GM19023 (cell line): ENCODE results near the gene AFAP1.

Experiments used
- ATAC-seq: cut with Tn5 transposase; IDR thresholded peaks from one replicate; pipeline ENCODE4 v1.9.1; 2021; ENCODE audit warnings: mild to moderate bottlenecking, moderate library complexity; ENCODE audit not compliant: unreplicated experiment

The AFAP1 gene

DNA sequence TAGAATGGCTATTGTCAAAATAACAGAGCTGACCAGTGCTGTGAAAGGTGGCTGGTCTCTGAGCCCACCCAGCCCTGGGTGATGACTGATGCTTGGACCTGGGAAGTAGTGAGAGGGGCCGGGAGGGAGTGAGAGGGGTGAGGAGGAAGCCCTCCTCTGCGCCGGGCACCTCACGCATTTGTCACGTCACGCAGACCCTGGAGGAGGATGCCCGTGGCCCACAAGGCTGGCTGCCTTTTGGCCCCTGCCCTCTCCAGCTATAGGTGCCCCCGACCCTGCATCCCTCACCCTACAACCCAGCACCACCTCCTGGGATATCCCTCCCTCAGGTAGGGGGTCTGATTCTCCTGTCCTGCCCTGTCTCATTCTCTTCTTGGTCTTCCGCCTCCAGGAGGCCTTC lies 207.4 kb downstream of the AFAP1 start:
- no peak for ATAC-seq

DNA sequence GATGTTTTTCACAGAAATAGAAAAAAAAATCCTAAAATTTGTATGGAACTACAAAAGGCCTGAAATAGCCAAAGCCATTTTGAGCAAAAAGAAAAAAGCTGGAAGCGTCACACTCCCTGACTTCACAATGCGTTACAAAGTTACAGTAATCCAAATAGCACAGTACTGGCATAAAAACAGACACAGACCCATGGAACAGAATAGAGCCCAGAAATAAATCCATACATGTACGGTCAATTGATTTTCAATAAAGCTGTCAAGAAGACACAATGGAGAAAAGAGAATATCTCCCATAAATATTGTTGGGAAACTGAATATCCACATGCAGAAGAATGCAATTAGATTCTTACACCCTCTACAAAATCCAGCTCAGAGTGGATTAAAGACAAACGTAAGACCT lies 208.2 kb downstream of the AFAP1 start:
- no peak for ATAC-seq

DNA sequence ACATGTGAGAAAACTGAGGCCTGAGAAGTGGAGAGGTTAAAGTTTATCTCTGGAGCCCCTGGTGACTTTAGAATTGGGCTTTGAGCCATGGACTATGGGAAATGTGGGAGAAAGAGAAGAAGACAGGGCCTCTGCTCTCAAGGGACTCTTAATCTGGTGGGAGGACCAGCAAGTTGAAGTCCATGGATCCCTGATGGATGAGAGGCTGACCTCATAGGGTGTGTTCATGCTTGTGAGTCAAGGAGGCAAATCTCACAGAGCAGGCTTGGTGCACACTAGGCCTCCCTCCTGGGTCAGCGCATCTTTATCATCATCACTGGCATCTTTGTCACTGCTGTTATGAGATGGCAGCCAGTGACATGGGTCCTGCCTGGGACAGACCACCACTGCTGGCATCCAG lies 211.9 kb downstream of the AFAP1 start:
- no peak for ATAC-seq

DNA sequence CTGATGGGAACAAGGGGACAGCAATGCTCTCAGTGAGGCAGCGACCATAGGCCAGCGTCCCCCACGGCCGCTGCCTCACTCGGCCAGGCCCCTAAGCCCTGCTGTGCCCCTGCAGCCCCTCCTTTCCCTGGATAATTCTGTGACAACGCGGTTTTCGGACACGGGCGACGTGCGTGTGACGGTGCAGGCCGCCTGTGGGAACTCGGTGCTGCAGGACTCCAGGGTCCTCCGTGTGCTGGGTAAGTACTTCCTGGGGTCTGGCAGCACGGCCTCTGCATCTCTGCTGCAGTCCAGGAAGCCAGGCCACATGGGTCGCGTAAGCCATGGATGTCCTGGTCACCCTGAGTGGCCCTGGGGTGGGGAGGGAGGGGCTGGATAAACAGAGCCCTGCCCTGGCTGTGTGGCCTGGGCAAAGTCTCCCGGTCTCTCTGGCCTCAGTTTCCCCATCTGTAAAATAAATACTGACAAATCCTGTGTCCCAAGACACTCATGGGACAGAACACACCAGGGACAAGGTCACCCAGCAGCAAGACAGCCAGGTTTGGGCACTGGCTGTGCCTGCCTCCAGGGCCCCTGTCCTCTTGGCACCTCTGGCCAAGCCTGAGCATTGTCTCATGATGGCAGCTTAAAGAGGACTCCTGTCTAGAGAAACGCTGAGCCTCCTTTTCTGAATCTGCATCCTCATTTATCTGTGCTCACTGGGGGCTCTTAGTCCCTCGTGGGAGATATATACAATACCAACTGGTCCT lies 212.8 kb downstream of the AFAP1 start:
- no peak for ATAC-seq

DNA sequence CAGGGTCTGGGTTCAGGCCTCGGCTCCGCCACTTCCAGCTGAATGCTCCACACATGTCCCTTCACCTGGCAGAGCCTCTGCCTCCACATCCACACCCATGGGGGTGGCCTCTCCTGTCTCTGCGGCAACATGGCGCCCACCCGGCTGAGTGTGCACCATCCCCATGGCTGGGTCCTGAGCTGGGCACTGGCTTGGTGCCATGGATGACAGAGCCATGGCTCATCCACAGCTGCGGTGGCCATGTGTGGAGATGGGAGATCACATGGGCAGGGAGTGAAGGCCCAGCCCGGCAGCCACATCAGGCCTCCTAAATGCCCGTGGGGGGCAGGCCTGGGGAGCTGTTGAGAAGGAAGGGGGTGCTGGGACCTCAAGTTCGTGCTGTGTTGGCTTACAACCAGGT lies 213.7 kb downstream of the AFAP1 start:
- ATAC-seq, result no peak

DNA sequence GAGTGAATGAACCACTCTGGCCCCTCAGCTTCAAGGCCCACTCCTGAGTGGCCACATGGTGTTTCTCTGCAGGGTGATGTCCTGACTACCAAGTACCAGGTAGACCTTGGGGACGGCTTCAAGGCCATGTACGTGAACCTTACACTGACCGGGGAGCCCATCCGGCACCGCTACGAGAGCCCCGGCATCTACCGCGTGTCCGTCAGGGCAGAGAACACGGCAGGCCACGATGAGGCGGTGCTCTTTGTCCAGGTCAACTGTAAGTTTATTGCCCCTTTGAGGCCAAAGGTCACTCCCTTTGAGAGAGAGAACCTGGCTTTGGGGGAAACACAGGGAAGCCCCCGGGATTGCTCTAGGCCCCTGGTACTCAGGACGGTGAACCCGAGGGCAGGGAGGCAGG lies 216.0 kb downstream of the AFAP1 start:
- ATAC-seq, result no peak

DNA sequence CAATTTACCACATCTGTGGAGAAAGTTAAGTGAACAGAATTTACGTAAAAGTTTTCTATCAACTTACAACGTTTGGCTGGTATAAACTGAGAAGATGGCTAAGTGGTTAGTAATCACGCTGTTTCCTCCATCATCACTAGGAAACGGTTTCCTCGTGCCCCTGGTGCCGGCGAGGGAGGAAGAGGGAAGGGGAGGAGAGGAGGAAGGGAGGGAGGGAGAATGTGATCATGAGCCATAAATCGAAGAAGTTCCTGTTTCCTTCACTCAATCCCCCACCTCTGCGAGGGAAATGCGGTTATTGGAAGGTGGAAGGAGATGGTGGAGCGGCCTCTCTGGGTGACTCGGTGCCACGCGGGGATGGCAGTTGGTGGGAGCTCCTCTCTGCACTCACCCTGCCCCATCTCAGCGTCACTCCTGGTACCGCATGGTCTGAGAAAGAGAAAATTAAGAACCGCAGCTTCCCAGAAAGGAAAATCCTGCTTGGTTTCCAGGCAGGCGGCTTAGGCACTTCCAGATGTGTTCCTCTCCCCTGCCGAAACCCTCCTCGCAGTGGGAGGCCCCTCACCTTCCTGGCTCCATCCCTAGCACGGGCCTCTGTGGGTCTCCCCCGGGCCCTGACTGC lies 216.8 kb downstream of the AFAP1 start:
- ATAC-seq, result no peak

DNA sequence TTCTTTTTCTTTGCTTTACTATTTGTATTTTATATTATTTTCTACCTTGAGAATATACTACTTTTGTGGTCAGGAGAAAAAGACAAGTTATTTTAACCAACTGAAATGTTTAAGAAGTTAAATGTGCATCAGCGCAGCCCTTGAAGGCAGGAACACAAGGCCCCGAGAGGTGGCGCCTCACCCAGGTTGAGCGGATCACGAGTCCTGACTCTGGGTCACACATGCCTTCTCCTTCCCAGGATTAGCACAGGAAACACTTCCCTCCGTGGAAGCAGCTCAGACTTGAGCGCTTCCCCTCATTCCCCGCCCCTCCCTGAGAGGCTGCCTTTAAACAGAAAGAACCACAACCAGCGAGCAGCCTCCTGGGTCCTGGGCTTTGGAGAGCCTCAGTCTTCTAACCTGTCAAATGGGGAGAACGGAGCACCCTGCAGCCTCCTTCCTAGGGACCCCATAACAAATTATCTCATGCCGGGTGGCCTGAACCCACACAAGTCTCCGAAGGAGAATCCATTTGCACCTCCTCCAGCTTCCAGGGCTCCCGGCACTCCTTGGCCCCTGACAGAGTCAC lies 217.6 kb downstream of the AFAP1 start:
- no peak for ATAC-seq

DNA sequence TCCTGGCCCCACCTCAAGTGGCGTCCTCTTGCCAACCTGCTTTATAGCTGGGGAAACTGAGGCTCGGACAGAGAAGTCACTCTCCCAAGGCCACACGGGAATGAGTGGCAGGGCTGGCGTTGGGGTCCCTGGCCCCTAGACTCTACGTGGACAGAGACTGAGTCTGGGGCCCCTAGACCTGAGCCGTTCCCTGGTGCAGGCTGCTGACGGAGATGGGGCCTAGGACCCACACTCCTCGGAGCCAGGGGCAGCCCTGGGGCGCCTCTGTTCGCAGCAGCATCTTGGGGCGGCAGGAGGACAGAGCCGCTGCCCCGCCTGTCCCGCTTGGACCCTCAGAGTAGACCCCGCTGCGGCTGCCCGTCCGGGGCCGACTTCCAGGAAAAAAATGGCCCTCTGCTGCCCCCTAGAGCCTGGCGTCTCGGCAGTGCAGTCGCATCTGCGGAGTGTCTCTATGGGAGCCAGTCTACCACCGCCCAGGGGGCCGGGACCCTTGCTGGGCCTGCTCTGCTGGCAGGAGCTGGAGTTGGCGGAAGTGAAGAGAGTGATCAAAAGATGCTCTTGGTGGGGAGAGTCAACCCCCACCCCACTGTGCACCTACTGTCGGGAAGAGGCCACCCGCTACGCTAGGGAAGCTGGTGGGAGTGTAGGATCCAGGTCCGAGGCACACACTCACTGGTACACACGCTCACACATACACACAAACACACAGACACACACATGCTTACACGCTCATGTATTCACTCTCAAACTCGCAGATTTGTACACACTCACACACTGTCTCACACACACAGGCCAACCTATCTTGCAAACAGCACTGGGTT lies 220.1 kb downstream of the AFAP1 start:
- ATAC-seq, result no peak

DNA sequence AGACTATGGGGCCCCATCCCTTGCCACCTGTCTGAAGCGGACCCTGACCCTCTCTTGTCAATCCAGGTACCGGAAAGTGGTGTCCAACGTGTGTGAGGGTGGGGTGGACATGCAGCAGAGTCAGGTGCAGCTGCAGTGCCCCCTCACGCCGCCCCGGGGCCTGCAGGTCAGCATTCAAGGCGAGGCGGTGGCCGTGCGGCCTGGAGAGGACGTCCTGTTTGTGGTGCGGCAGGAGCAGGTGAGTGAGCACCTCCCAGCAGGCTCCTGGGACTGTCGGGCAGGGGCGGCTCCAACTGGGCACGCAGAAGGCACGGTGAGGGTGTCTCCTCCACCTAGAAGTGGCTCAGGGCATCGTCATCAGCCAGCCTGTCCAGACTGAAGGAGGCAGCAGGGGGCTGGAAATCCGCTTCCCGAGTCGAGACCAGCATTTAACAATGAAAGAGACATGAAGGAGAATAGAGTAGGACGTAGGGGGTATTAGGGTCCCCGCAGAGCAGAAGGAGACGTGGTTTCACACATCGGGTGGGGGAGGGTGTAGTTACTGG lies 221.6 kb downstream of the AFAP1 start:
- no peak for ATAC-seq

DNA sequence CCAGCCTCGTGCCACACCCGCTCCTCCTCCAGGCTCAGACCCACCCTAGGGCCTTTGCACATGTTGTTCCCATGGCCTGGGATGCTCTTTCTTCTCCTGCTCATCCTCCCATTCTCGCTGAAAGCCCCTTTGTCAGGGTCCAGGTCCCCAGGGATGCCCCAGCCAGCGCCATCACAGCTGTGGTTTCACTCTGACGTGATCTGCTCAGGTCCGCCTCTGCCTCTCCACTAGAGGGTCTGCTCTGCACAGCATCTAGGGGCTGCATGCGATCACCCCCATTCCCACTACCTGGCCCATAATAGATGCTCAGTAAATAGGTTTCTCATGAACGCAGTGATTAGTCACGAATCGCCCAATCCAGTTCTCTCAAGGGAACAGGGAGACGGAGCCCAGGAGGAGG lies 222.5 kb downstream of the AFAP1 start:
- ATAC-seq, result no peak

DNA sequence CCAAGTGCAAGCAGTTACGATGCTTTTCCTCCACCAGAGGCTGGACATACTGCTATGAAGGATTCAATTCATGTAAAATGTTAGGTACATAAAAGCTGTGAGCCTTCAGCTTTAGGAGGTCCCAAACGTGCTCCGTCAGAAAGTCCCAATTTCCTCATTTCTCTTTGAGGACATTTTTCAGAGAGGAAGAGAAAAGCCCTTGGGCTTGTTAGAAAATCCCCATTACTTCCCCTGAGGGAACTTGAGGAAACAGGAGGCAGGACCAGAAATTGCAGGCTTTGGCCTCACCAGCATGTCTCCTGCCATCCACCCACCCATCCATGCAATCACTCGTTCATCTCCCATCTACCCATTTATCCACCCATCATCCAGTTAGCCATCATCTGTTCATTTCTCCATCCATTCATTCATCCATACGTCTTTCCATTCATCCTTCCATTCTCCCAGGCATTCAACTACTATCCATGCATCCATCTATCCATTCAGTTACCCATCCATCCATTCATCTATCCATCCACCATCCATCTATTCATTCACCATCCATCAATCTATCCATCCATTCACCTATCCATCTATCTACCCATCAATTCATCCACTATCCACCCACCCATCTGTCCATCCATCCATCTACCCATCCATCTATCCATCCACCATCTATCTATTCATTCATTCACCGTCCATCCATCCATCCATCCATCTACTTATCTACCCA lies 223.5 kb downstream of the AFAP1 start:
- ATAC-seq, result no peak

DNA sequence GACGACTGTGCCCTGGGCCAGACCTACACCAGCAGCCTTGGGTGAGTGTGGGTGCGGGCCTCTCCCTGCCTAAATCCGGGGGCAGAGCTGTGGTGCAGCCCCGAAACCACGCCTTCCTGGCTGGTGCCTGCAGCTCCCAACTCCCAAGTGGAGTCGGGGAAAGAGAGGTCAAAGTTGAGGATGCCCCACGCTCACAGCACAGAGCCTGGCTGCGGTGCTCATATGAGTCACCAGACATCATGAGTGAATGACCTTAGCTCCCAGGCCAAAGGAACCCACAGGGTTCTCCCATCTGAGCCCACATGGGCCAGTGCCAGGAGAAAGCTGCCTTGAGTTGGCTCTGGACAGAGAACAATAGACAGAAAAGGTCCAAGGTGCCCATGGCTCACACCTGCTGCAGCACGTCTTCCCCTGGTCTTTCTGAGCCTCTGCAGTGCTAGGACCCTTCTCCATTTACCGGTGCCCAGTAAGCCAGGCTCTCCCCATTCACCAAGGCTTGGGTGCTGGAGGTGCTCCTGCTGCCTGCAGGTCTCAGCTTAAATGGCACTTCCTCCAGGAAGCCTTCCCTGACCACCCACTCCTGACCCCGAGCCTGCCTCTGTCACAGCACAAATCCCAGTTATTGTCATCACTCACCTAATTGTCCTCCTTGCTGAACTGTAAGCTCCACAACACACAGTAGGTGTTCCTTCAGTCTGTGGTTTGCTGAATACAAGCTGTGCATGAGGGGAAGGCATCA lies 224.2 kb downstream of the AFAP1 start:
- ATAC-seq, result no peak

DNA sequence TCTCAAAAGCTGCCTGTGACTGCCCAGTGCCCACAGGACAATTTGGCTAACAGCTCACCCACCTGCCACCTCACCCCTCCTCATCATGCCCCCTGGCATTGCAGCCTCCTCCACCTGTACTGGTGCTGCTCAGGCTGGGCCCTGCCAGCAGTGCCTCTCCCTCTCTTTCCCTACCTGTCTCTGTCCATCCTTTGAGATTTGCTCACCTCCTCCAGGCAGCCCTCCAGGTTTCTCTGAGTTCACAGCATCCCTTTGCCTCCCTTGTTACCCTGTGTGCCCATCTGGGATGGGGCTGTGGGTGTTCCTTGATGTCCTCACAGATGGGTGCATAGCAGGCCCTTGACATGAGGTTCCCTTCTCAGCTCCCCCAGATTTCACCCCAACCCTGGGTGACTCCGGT lies 224.9 kb downstream of the AFAP1 start:
- no peak for ATAC-seq

DNA sequence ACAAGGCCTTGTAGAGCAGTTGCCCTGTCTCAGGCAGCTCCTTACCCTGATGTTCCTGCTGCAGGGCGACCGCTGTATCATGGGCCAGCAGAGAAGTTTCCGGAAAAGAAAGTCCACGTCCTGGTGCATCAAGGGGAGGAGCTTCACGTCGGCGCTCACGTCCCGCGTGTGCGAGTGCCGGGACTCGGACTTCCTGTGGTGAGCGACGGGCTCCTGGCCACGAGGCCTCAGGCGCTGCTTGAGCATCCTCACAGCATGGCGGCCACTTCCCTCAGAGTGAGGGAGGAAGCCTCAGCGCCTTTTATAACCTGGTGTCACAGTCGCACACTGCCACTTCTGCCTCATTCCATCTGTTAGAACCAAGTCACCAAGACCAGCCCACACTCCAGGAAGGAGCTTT lies 225.5 kb downstream of the AFAP1 start:
- no peak for ATAC-seq

DNA sequence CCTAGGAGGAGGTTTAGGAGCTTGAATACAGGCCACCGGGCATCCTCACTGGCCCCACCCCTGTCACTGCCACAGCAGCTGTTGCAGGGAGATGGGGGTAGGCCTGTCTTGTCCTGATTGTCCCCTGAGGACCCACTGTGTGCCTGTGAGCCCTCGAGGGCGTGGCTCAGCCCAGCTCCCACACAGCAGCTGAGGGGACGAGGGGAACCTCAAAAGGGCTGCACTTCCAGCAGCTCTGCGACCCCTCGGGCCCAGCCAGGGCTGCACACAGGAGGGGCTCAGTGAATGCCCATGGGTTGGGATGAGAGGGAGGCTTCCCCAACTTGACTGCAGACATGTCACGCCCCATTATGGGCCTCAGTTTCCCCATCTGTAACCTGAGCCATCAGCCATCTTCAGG lies 225.9 kb downstream of the AFAP1 start:
- no peak for ATAC-seq

DNA sequence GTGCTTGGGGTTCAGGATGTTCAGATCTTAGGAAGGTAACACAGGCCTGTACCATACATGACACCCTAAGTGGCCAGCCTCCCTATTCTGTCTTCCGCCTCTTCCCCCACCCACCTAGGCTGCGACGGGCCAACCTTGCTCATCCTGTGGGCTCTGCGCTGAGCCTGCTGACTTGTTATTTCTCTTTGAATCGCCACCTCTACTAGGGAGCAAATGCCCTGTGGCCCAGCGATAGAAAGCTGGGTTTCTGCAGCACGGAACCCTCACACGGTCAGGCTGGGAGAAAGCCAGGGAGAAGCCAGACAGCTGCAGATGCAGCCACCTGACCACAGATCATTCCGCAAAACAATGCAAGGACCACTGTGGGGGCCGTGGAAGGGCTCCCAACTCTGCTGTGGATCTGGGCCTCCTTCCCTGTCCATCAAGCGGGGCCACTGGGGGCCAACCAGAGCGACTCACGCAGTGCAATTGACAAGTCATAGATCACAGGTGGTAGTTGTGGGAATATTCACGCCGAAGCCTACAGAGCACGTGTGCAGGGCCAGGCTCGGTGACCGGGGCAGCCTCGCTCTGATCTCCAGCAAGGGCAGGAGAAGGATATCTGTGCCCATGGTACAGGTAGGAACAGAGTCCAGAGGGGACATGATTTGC lies 227.5 kb downstream of the AFAP1 start:
- no peak for ATAC-seq

DNA sequence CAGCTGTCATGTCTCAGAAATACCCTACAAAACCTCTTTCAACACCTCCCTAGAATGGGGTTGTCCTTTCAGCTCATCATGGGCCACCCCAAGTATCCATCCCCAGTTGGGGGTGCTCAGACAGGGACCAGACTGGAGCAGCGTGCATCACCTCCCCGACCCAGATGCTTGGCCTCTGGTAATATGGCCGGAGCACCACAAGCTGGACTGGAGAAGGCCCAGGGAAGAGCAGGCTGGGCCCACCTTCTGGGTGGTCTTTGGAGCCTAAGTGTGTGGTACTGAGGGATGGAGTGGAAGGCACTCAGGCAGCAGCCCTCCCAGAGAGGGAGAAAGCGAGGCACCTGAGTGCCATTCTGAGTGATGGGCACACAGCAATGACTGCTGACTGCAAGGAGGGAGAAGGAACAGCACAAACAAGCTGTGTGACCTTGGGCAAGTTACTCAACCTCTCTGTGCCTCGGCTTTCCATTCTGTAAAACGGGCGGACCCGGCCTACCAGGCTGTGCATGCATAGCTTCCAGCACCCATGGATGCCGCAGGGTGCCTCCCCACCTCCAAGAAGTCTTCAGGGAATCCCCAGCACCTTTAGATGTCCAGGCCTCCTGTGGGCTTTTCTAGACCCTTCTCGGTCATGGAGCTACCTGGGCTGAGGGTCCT lies 228.2 kb downstream of the AFAP1 start:
- ATAC-seq, result no peak
